Mononuclear cell (primary cell): ENCODE results near the gene MRPL36. TPM values are rescaled to one million over a fixed set of nuclear protein-coding genes. Genes with fewer than 3 reads are reported as not detected.

Source experiments
- H3K27me3 ChIP-seq: 2 replicates; pipeline ENCODE4 v1.6.0; 2011; ENCODE audit warnings: low read length, control low read depth; ENCODE audit not compliant: insufficient read depth
- H3K4me1 ChIP-seq: 2 replicates; pipeline ENCODE4 v1.5.1; 2011; ENCODE audit warnings: mild to moderate bottlenecking, low read length, control low read depth; ENCODE audit not compliant: insufficient read depth
- H3K4me3 ChIP-seq: 2 replicates; pipeline ENCODE4 v1.5.1; 2011; ENCODE audit warnings: mild to moderate bottlenecking, low read length, moderate library complexity
- H3K9me3 ChIP-seq: 2 replicates; pipeline ENCODE4 v1.5.1; 2011; ENCODE audit warnings: low read depth, mild to moderate bottlenecking, control low read depth, low read length
- total RNA-seq: library from RNA; depleted of rRNA; stranded (reverse); fragments of >200 nt; gene quantifications from one replicate; pipeline ENCODE4 v1.2.3, GENCODE V29; 2012

Gene MRPL36
- total RNA-seq, 1 donor = 13.2 TPM

DNA sequence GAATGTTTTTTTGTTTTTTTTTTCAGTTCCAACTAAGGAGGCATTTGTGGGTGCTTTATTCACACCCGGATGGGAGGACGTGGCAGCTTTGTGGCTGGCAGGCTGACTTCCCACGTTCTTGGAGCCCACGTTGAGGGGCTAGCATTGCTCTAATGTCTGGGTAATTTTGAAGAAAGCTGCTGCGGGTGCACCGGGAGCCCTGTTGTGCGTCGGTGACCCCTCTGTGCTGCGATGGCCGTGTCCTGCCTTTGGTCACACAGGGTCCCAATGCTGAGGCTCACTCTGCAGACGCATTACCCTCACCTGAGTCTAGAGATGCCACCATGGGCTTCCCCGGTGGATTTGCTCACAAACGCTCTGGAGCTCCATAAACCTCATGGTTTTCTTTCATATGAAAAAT lies 35.8 kb upstream of the MRPL36 start:
- Histone ChIP-seq H3K4me3 (no peak overlapping the region), H3K27me3 (no peaks in the 10 kb centered on the region)

DNA sequence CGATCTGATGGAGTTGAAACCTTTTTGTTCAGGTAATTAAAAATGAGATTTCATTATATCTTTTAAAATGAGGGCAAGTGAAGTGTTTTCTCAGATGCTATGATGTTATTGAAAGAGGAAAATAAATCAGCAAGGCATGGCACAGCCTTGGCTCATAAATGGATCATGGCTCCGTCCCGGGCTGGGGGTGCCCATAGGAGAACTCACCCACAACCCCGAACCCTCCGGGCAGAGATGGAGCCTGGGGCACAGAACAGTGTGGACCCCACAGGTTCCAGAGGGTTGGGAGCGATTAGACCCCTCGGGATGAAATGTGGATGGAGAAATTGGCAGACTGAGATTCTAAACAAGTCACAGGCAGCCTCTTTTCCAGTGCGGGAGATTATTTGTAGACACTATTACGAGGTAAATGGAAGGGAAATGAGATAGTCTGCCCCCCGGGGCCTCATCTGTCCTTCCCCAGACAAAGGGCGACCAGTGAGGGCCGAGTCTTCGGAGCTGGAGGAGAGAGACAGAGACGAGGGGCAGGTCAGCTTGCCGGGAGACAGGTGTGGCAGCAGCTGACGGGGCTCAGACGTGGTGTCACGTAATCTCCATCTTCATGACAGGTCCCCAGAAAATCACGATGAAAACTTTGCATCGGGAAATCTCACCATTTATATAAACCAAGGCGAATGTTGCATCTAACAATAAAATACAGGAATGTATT lies 35.2 kb upstream of the MRPL36 start:
- Histone ChIP-seq H3K9me3 (no peaks in the 10 kb centered on the region), H3K27me3 (no peaks in the 10 kb centered on the region), H3K4me3 (no peak overlapping the region), H3K4me1 (no peaks in the 10 kb centered on the region)

More for the DNA sequence above, 35.8 kb upstream of the MRPL36 start:
- Histone ChIP-seq H3K4me1 (no peaks in the 10 kb centered on the region), H3K9me3 (no peaks in the 10 kb centered on the region)

DNA sequence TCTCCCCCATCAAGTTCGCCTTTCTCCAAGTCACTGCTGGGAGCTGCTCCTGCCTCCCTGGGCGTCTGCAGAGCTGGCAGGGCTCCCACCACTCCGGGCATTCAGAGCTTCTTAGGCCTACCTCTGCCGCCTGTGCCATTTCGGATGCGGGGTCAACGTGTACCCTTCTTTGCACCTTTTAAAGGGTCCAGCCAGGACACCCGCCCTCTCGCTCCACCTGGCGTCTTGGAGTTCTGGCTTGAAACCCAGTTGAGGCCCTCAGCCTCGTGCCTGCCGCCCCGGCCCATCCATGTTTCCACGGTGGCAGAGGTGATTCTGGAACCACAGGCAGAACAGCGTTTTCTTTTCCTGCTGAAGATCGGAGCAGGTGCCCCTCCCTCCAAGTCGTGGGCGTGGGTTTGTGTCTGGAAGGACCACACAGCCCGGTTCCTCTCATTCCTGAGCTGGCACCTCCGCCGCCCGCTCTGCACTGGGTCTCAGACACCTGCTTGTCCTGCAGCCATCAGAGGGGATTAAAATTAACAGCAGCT lies 34.5 kb upstream of the MRPL36 start:
- Histone ChIP-seq H3K4me1 (no peaks in the 10 kb centered on the region), H3K9me3 (no peaks in the 10 kb centered on the region), H3K4me3 (no peak overlapping the region), H3K27me3 (no peaks in the 10 kb centered on the region)

DNA sequence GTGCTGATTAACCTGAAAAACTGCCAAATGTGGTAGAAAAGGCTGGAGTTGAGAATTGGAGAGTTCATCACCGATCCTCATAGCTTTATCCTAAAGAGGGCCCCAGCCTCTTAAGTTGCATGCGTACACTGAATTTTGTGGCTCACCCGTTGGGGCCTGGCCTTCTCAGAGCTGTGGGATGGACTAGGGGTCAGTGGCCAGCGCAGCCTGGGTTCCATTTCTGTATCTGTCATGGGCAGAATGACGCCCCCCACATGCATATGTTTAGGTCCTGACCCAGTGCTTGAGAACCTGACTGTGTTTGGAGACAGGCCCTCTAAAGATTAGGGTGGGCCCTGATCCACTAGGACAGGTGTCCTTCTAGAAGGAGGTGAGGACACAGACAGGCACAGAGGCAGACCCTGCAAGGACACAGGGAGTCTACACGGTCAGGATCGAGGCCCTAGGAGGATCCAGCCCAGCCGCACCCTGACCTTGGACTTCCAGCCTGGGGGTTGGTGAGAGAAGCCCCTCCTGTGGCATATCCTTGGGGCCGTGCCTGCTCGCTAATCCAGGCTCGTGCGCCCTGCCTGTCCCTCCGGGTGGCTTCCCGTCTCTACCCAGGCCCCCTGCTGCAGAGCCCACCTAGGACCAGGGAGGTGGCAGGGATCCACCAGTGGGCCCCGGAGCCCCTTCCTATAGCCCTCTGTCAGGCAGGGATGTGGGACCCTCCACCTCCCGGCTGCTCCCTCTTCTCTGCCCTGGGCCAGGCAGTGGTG lies 33.8 kb upstream of the MRPL36 start:
- H3K27me3 ChIP-seq = no peaks in the 10 kb centered on the region
- H3K4me1 ChIP-seq = no peaks in the 10 kb centered on the region
- no peaks in the 10 kb centered on the region for H3K9me3 ChIP-seq
- no peak overlapping the region for H3K4me3 ChIP-seq

DNA sequence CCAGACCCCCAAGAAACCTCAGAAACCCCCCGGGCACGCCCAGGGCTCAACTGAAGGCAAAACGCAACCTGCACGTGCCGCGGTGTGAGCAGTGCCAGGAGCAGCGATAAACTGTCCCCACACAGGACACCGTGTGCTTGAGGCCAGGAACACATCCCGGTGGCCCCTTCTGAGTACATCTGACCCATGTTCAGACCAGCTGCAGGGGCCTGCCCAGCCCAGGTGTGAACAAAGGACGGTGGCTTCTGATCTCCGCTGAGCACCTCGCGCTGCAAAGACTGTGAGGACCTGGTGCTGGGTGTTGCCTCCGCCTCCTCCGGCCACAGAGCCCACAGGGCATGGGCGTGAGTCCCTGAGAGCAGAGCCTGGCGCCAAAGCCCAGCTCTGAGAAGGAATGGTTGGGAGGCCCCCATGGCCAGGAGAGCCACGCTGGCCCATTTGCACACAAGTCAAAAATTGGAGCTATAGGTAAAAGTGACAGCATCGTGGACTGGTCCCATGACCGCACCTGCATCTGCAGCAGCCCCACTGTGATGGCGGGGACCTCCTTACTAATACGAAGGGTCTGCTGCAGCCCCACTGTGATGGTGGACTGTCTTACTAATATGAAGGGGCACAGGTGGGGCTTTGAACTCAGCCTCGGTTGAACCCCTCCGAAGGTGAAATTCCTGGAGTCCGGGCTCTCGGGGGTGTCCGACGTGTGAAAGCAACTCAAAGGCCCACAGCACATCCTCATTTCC lies 33.0 kb upstream of the MRPL36 start:
- H3K4me1 ChIP-seq = no peaks in the 10 kb centered on the region
- H3K27me3 ChIP-seq = no peaks in the 10 kb centered on the region
- no peaks in the 10 kb centered on the region for H3K9me3 ChIP-seq
- no peak overlapping the region for H3K4me3 ChIP-seq

DNA sequence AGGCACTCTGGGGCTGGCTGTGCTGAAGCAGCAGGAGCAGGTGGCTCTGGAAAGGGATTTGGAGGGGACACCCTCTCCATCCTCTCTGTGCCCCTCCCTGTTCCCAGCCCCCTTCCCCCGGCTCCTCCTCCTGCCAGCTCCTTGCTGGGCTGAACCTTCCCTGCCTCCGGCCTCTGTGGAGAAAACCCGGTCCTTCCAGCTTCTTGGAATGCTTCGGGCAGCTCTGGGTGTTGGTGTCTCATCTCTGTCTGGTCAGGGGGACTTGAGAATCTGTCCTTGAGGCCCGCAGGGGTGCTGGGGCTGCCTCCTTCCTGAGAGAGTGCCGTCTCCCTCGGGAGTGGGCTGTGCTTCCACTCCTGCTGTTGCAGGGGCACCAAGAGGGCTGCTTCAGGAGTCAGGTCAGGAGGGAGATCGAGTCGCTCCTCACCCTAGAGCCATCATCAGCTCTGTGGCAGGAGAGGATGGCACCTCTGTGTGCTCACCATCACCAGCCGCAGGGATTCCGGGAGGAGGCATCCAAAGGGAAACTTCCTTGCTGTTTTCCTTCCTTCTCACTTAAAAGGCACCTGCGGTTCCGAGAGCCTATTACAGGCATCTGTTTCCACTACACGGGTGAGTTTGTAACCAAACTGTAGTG lies 32.2 kb upstream of the MRPL36 start:
- Histone ChIP-seq H3K4me1 (no peaks in the 10 kb centered on the region), H3K4me3 (no peak overlapping the region), H3K27me3 (no peaks in the 10 kb centered on the region), H3K9me3 (no peaks in the 10 kb centered on the region)

DNA sequence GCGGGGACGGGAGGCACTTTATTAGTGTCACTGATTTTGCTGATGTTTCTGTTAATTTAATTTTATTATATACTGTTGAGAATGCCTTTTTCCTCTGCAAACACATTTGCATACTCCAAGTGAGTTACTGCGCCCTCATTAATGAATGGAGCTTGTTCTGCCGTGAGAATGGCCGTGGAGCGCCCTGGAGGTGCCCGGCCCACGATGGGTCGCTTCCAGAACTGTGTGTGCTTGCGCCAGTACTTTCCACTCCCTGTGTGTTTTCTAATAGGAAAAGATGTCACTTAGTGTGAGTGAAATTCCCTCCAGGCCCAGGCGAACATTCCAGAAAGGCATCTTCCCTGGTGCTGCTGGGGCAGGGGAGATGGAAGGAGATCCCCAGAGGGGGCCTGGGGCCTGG lies 31.6 kb upstream of the MRPL36 start:
- H3K4me1 ChIP-seq = no peaks in the 10 kb centered on the region
- no peaks in the 10 kb centered on the region for H3K27me3 ChIP-seq
- no peak overlapping the region for H3K4me3 ChIP-seq
- no peaks in the 10 kb centered on the region for H3K9me3 ChIP-seq

DNA sequence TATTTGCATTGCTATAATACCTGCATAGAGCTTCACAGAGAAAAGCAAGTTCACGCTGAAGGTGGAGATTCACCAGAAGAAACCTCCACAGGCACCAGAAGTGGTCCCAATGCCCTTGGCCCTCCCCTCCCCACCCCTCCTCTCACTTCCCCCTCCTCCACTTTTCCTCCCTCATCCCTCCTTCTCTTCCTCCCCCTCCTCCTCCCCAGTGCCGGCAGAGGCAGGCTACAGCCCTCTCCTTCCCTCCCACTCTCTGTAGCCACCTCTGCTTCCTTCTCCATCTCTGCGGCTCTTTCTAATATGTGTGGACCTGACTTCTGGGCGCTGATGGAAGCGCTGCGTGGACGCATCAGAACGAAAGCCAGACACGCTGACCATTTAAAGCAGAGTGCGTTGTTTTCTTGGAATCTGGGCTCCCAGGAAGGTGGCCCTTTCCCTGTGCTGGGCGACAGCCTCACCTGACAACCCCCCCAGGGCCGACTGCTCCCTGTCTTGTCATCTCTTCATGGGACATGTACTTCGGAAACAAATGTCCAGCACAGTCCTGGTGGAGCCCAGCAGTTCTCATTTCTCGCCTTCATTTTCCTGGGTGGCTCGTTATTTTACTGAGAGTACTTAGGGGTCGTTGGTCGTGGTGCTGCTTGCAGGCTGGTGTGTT lies 31.1 kb upstream of the MRPL36 start:
- no peaks in the 10 kb centered on the region for H3K27me3 ChIP-seq
- H3K9me3 ChIP-seq = no peaks in the 10 kb centered on the region
- no peak overlapping the region for H3K4me3 ChIP-seq
- no peaks in the 10 kb centered on the region for H3K4me1 ChIP-seq

DNA sequence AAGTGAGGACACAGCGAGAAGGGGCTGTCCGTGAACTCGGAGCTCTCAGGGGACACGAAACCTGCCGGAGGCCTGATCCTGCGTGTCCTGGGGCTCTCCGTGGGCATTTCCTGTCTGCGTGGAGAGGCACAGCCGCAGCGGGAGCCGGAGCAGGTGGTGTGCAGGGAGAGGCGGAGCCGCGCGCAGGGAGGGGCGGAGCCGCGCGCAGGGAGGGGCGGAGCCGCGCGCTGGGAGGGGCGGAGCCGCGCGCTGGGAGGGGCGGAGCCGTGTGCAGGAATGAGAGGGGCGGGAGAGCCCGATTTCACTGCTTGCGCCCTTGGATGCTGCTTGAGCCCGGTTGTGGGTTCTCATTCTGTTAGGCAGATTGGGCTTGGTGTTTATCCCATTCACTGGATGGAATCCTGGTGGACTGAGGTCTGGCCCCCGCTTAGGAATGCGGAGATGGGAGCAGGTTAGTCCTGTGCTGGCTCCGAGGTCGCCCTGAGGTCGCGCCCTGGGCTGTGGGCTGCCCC lies 28.3 kb upstream of the MRPL36 start:
- no peaks in the 10 kb centered on the region for H3K9me3 ChIP-seq
- no peaks in the 10 kb centered on the region for H3K4me1 ChIP-seq
- H3K4me3 ChIP-seq = no peak overlapping the region
- H3K27me3 ChIP-seq = no peaks in the 10 kb centered on the region

DNA sequence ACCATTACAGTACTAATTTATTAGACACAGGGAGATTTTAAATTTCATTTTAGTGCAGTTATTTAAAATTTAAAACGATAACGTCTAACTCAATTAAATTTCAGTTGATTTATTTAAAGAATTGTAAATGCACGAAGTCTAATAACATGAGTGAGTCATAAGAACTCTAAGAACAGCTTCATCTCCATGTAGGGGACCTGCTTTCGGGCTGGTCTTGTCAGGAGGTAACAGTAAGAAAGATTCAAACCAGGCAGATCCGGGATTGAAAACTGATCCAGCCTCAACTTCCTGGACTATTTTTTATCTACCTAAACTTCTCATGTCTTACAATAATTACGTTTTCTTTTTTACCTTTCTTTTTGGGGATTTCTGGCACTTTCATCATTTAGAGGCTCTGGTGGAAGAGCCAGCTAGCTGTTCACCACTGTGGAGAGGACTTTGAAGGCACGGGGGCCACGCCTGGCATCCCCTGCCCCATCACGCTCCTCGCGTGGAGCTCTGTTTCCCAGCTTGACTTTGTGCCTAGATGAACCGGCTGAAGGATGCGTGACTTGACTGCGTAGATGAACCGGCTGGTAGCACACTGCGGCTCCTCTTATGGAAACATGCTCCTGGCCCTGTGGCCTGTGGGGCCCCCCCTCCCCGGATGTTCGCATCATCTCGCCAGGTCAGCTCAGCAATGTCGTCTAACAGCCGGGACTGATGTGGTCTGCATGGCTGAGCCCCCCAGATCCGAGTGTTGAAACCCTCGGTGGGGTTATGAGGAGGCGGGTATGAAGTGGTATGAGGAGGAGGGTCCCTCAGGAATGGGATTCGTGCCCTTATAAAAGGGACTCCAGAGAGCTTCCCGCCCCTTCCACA lies 27.6 kb upstream of the MRPL36 start:
- Histone ChIP-seq H3K9me3 (no peaks in the 10 kb centered on the region), H3K27me3 (no peaks in the 10 kb centered on the region), H3K4me1 (no peaks in the 10 kb centered on the region), H3K4me3 (no peak overlapping the region)

DNA sequence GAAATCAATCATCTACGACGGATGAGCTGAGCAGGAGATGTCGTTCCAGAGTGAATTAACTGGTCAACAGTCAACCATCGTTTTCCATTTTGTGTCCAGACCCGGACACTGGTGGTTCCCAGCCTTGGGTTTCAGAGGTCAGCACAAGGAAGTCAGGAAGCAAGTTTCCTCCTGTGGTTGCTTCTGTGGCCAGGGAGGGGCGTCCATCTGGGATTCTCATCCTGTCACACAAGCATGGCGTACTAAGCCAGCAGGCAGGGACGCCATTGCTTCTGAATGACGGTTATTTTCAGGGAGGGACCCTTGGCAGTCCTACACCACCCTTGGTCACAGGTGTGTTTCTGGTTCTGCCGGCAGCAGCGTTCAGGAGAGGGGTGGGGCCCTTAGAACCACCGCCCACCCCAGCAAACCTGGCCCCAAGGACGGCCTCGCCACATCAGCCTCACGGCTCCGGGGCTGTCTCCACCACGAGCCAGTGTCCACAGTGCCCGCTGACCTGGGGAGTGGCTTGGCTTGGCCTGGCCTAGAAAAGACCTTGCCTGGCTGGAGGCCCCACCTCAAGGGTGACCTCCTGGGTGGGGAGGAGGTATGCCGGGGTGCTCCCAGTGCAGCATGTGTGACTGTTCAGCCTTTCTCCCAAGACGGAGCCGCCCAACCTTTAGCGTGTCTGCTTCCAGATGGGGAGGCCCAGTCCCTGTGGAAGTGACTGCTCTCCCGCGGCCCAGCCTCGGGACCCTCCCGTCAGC lies 26.8 kb upstream of the MRPL36 start:
- no peaks in the 10 kb centered on the region for H3K4me1 ChIP-seq
- no peaks in the 10 kb centered on the region for H3K27me3 ChIP-seq
- H3K9me3 ChIP-seq = no peaks in the 10 kb centered on the region
- H3K4me3 ChIP-seq = no peak overlapping the region

DNA sequence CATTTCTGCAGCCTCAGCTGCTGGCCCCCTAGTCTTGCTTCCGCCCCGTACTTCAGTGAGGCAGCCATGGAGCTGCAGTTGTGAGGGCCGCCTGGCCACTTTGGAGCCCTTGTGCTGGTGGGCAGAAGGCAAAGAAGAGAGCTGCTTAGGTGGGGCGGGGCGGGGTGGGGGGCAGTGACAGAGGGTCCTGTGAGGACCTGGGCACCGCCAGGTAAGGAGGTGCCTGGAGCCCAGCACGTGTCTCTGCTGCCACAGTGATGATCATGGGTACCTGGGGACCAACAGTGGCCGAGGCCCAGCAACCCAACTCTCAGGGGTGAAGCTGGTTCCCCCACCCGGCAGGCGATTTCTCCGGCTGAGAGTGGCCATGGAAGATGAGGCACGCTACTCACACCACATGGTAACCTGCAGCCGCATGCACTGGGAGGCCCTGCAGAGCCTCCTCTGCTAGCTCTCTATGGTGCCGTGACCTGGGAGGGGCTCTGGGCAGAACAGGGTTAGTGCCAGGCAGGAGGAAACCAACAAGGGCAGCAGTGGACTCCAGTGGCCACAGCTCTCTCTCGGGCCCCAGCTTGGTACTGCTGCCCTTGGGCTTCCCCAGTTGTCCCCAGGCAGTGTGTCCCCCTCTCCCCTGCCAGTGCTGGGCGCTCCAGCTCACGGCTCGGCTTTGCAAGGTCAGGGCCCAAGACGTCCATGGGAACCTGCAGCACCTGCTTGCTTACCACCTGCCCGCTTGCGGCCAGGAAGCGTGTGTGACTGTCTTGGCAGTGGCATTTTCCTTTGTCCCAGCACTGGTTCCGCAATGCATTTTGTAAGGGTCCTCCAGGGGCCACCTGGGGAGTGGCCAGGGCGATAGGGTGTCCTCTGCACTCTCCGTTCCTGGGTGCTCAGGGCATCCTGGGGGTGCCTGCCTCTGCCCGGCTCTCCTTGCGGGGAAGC lies 25.5 kb upstream of the MRPL36 start:
- Histone ChIP-seq H3K27me3 (no peaks in the 10 kb centered on the region), H3K4me1 (no peaks in the 10 kb centered on the region), H3K4me3 (no peak overlapping the region), H3K9me3 (no peaks in the 10 kb centered on the region)
